CD8-positive, alpha-beta T cell (primary cell): ENCODE data around the gene POM121. TPM values are rescaled to one million over a fixed set of nuclear protein-coding genes. Genes with fewer than 3 reads are reported as not detected.

Experiments
- total RNA-seq, 46 experiments: library from RNA in 2 of 46; stranded (reverse) in 2 of 46; gene quantifications; one replicate each; pipeline ENCODE4 v1.2.3 and lab custom pipeline; 2021 to 2026

The POM121 gene
- total RNA-seq, 2 experiments from 2014 or later: 79.4 to 83.6 TPM

Other genes starting within 250 kb of the POM121 start
- gene TYW1B, start 96.9 kb upstream of the POM121 start, total RNA-seq: 1 to 10 TPM; 3.9 to 4.7 TPM
- gene TRIM74, start 44.4 kb downstream of the POM121 start, total RNA-seq: 1 to 10 TPM; 2.2 to 3.8 TPM
- gene SPDYE8, start 104.7 kb downstream of the POM121 start, total RNA-seq: not detected
- not detected for gene SPDYE11, start 132.8 kb downstream of the POM121 start, total RNA-seq
- gene SPDYE9, start 160.9 kb downstream of the POM121 start, total RNA-seq: not detected